H1 (cell line): ENCODE measurements around the gene VPS52. TPM values are rescaled to one million over a fixed set of nuclear protein-coding genes. Genes with fewer than 3 reads are reported as not detected.
A peak's percentile ranks its signal among the peaks of the same experiment; 100 is the strongest.

ENCODE experiments used
- CTCF ChIA-PET: fragments of 300-600 bp; sonication (Branson Sonifier 250); formaldehyde crosslinking; loops from one replicate; lab custom pipeline; 2021; ENCODE audit not compliant: partially characterized antibody; lab: Charles Lee
- POLR2A ChIA-PET: fragments of 300-600 bp; sonication (Branson Sonifier 250); formaldehyde crosslinking; loops from one replicate; lab custom pipeline; 2021; ENCODE audit warnings: inconsistent platforms; ENCODE audit not compliant: partially characterized antibody; lab: Charles Lee
- DNase-seq, 2 experiments: peaks; one replicate each; pipeline versions ENCODE4 v3.0.0 to v3.0.0-alpha.2; 2010 to 2022; ENCODE audit warnings: low spot score in 2 of 2, low read depth in 1 of 2, mixed read lengths in 1 of 2
- FAIRE-seq: peaks from 2 replicates; lab custom pipeline; 2011; peaks lifted over from hg19 to GRCh38; lab: Jason Lieb, UNC
- H2AFZ ChIP-seq: 2 replicates; pipeline ENCODE4 v1.8.1; 2012; ENCODE audit warnings: low read length, inconsistent platforms
- H2AK5ac ChIP-seq: 2 replicates; pipeline ENCODE4 v1.6.1; 2013; ENCODE audit warnings: low read depth, low read length
- H2BK120ac ChIP-seq: replicated peaks from 2 replicates; pipeline ENCODE3; 2013; ENCODE audit warnings: low read depth, low read length, inconsistent platforms
- H2BK12ac ChIP-seq: 2 replicates; pipeline ENCODE4 v1.6.1; 2013; ENCODE audit warnings: low read depth, low read length
- H2BK15ac ChIP-seq: 2 replicates; pipeline ENCODE4 v1.6.1; 2013; ENCODE audit warnings: low read length
- H2BK20ac ChIP-seq: 2 replicates; pipeline ENCODE4 v1.6.1; 2013; ENCODE audit warnings: low read length
- H2BK5ac ChIP-seq: 2 replicates; pipeline ENCODE4 v1.6.1; 2013; ENCODE audit warnings: low read depth, low read length
- H3K14ac ChIP-seq: 2 replicates; pipeline ENCODE4 v1.6.1; 2013; ENCODE audit warnings: inconsistent platforms; ENCODE audit not compliant: insufficient read length
- H3K18ac ChIP-seq: 2 replicates; pipeline ENCODE4 v1.6.1; 2013; ENCODE audit warnings: low read length; ENCODE audit errors: extremely low read depth
- H3K23ac ChIP-seq: 2 replicates; pipeline ENCODE4 v1.6.1; 2013; ENCODE audit warnings: inconsistent platforms; ENCODE audit not compliant: insufficient read length
- H3K23me2 ChIP-seq: 2 replicates; pipeline ENCODE4 v1.6.1; 2013; ENCODE audit warnings: low read depth, low read length
- H3K27ac ChIP-seq: 2 replicates; pipeline ENCODE4 v1.6.1; 2011; ENCODE audit warnings: low read depth, low read length, inconsistent platforms
- H3K27me3 ChIP-seq, 4 experiments: replicated peaks in 1 of 4; 1 replicate in 1 of 4; 2 replicates in 3 of 4; pipeline versions ENCODE4 v1.6.1 to v1.8.1; 2011 to 2013; ENCODE audit warnings: low read length in 3 of 4, mild to moderate bottlenecking in 3 of 4, inconsistent platforms in 2 of 4, mixed read lengths in 2 of 4, moderate library complexity in 1 of 4; ENCODE audit not compliant: control insufficient read depth in 3 of 4, insufficient read depth in 3 of 4; ENCODE audit errors: extremely low read depth in 1 of 4
- H3K36me3 ChIP-seq, 4 experiments: 2 replicates each; pipeline versions ENCODE4 v1.6.1 to v1.8.1; 2011 to 2013; ENCODE audit warnings: mild to moderate bottlenecking in 4 of 4, low read length in 3 of 4, moderate library complexity in 2 of 4, control low read depth in 1 of 4, inconsistent platforms in 1 of 4; ENCODE audit not compliant: insufficient read depth in 4 of 4, control insufficient read depth in 2 of 4
- H3K4ac ChIP-seq: replicated peaks from 2 replicates; pipeline ENCODE3; 2013; ENCODE audit warnings: low read length, low read depth, mixed read lengths, inconsistent platforms; ENCODE audit not compliant: insufficient read length
- H3K4me1 ChIP-seq, 4 experiments: replicated peaks in 1 of 4; 1 replicate in 1 of 4; 2 replicates in 3 of 4; pipeline versions ENCODE4 v1.6.1 to v1.8.1; 2011 to 2013; ENCODE audit warnings: low read length in 3 of 4, inconsistent platforms in 2 of 4, mixed read lengths in 1 of 4; ENCODE audit not compliant: insufficient read depth in 4 of 4, control insufficient read depth in 3 of 4
- H3K4me2 ChIP-seq, 2 experiments: 2 replicates each; pipeline versions ENCODE4 v1.6.1 to v1.8.1; 2011 to 2013; ENCODE audit warnings: low read depth in 2 of 2, low read length in 2 of 2, control low read depth in 1 of 2, inconsistent platforms in 1 of 2, mild to moderate bottlenecking in 1 of 2; ENCODE audit not compliant: insufficient read depth in 1 of 2
- H3K4me3 ChIP-seq, 4 experiments: fragments of 200-600, 300-600 bp in 1 of 4; sonication (generic), shearing (Covaris generic), sonication (Bioruptor Twin) in 1 of 4; 2 replicates each; pipeline versions ENCODE4 v1.5.1 to v1.8.1; 2011 to 2016; ENCODE audit warnings: low read length in 4 of 4, low read depth in 3 of 4, control low read depth in 2 of 4, inconsistent platforms in 2 of 4, mild to moderate bottlenecking in 2 of 4, mixed read lengths in 1 of 4, moderate library complexity in 1 of 4; ENCODE audit not compliant: insufficient read depth in 2 of 4; ENCODE audit errors: extremely low read depth in 1 of 4
- H3K56ac ChIP-seq: replicated peaks from 2 replicates; pipeline ENCODE3; 2013; ENCODE audit warnings: low read depth, mild to moderate bottlenecking, mixed read lengths, low read length, inconsistent platforms; ENCODE audit not compliant: insufficient read length
- H3K79me1 ChIP-seq: 2 replicates; pipeline ENCODE4 v1.6.1; 2013; ENCODE audit warnings: low read depth, low read length, control low read depth
- H3K79me2 ChIP-seq, 2 experiments: 2 replicates each; pipeline versions ENCODE4 v1.6.1 to v1.8.1; 2012 to 2013; ENCODE audit warnings: low read length in 2 of 2, mild to moderate bottlenecking in 2 of 2, inconsistent platforms in 1 of 2; ENCODE audit not compliant: insufficient read depth in 2 of 2, control insufficient read depth in 1 of 2
- H3K9ac ChIP-seq, 4 experiments: replicated peaks in 1 of 4; 1 replicate in 1 of 4; 2 replicates in 3 of 4; pipeline versions ENCODE4 v1.6.1 to v1.8.1; 2011 to 2013; ENCODE audit warnings: low read depth in 3 of 4, low read length in 3 of 4, control low read depth in 2 of 4, mild to moderate bottlenecking in 2 of 4, moderate library complexity in 2 of 4, inconsistent platforms in 1 of 4; ENCODE audit errors: extremely low read depth in 1 of 4
- H3K9me3 ChIP-seq, 2 experiments: 2 replicates each; pipeline versions ENCODE4 v1.6.1 to v1.8.1; 2012 to 2013; ENCODE audit warnings: mild to moderate bottlenecking in 2 of 2, moderate library complexity in 2 of 2, control low read depth in 1 of 2, inconsistent platforms in 1 of 2, low read depth in 1 of 2, low read length in 1 of 2, mixed read lengths in 1 of 2; ENCODE audit not compliant: insufficient read depth in 2 of 2
- H4K20me1 ChIP-seq, 2 experiments: replicated peaks in 1 of 2; 2 replicates each; pipeline versions ENCODE3 to v1.8.1; 2011 to 2013; ENCODE audit warnings: inconsistent platforms in 2 of 2, low read length in 2 of 2, mild to moderate bottlenecking in 1 of 2; ENCODE audit not compliant: insufficient read depth in 2 of 2, control insufficient read depth in 1 of 2
- H4K5ac ChIP-seq: 2 replicates; pipeline ENCODE4 v1.6.1; 2013; ENCODE audit warnings: low read length, low read depth, mixed read lengths, inconsistent platforms; ENCODE audit not compliant: insufficient read length
- H4K8ac ChIP-seq: 2 replicates; pipeline ENCODE4 v1.8.0; 2013; ENCODE audit warnings: mild to moderate bottlenecking, moderate library complexity, low read length, inconsistent platforms; ENCODE audit not compliant: insufficient read depth; ENCODE audit errors: extremely low read depth
- H4K91ac ChIP-seq: replicated peaks from 2 replicates; pipeline ENCODE3; 2013; ENCODE audit warnings: low read length, mixed read lengths, inconsistent platforms; ENCODE audit not compliant: insufficient read length
- ATF2 ChIP-seq: IDR thresholded peaks from 2 replicates; pipeline ENCODE4 v1.6.1; 2012; ENCODE audit warnings: low read length, inconsistent platforms
- CTCF ChIP-seq, 3 experiments: IDR thresholded peaks; 1 replicate in 2 of 3; 2 replicates in 1 of 3; pipeline versions ENCODE4 v1.5.1 to v1.6.1; 2011; ENCODE audit warnings: low read length in 3 of 3, mild to moderate bottlenecking in 3 of 3, inconsistent platforms in 2 of 3, low read depth in 1 of 3, moderate library complexity in 1 of 3; ENCODE audit not compliant: insufficient read depth in 1 of 3; ENCODE audit errors: control extremely low read depth in 1 of 3
- MAX ChIP-seq: IDR thresholded peaks from 2 replicates; pipeline ENCODE4 v1.6.1; 2012; ENCODE audit warnings: inconsistent platforms
- SIRT6 ChIP-seq: IDR thresholded peaks from one replicate; pipeline ENCODE4 v1.7.1; 2012; ENCODE audit warnings: low read length, inconsistent platforms
- SP4 ChIP-seq: IDR thresholded peaks from 2 replicates; pipeline ENCODE4 v1.6.1; 2012; ENCODE audit warnings: low read length, inconsistent platforms
- TAF1 ChIP-seq: IDR thresholded peaks from 2 replicates; pipeline ENCODE4 v1.6.1; 2011; ENCODE audit warnings: mild to moderate bottlenecking, low read depth, low read length
- WGBS, 2 experiments: shearing (Covaris generic) in 1 of 2; methylation state at CpG; one replicate each; pipeline versions ENCODE4 v1.1.6 to v1.1.7; 2013 to 2015; ENCODE audit warnings: low lambda C conversion rate in 2 of 2, mixed read lengths in 2 of 2, inconsistent platforms in 1 of 2, low coverage in 1 of 2, missing lambda C conversion rate in 1 of 2; ENCODE audit not compliant: insufficient replicate concordance in 2 of 2, insufficient coverage in 1 of 2, insufficient read length in 1 of 2; ENCODE audit errors: extremely low coverage in 1 of 2, missing lambda C conversion rate in 1 of 2; 5-methylcytosine and 5-hydroxymethylcytosine counted together
- polyA plus RNA-seq, 7 experiments: library from polyadenylated mRNA; depleted of rRNA in 3 of 7; stranded (reverse) in 5 of 7; unstranded in 2 of 7; fragments of >200 nt in 5 of 7; fragments of 200-250 nt in 2 of 7; gene quantifications; 1 replicate in 5 of 7; 2 replicates in 1 of 7; 4 replicates in 1 of 7; pipeline versions ENCODE4 v1.2.1 to v1.2.3, GENCODE V29; 2011 to 2013; ENCODE audit warnings: missing spikeins in 2 of 7, mixed read lengths in 2 of 7
- total RNA-seq: library from RNA; stranded (reverse); fragmentation: NEBNext Ultra II Directional; extraction: Animal tissue kit (Norgen Biotek cat#: 25700); gene quantifications from 2 replicates; pipeline ENCODE4 v1.2.1, GENCODE V29; 2021

Gene VPS52
- total and polyA plus RNA-seq, 2 of the 8 experiments (the other 6 are each of a cell fraction or from before 2014, with no cell fraction given) = 36.5 to 86.3 TPM

GRCh38 chr6:33312361-33313104, 40.9 kb upstream of the VPS52 start:
- Histone ChIP-seq H3K27ac (no peak overlapping the region; the same call in 1 of the 2 replicates), H2BK20ac (0 out of 2 replicates have a peak overlapping the region, but pooled peaks have one; percentile 72), H4K8ac (no peak overlapping the region), H3K56ac (no peak overlapping the region), H3K9me3 (no peaks in the 10 kb centered on the region), H3K14ac (no peak overlapping the region), H2AK5ac (no peak overlapping the region), H3K18ac (peak overlapping the region; percentile 71; the same call in 1 of the 2 replicates), H3K79me2 (no peaks in the 10 kb centered on the region), H3K79me1 (no peaks in the 10 kb centered on the region), H3K36me3 (no peaks in the 10 kb centered on the region), H3K23ac (no peak overlapping the region), H4K20me1 (no peaks in the 10 kb centered on the region), H3K27me3 (no peaks in the 10 kb centered on the region), H4K5ac (no peak overlapping the region), H2BK12ac (no peak overlapping the region), H2BK15ac (no peak overlapping the region), H3K23me2 (peaks cover 26% of the 10 kb centered on the region), H3K4me2 (peak overlapping the region; percentile 93 to 95), H3K4me3 (peak overlapping the region; percentile 84 to 89 (median 88)), H3K9ac (peak overlapping the region in 3 of 4 experiments; percentile 13 to 74 (median 28); a peak in 1 of 7 replicates), H2BK120ac (no peak overlapping the region), H2AFZ (peak overlapping the region; percentile 49; the same call in 1 of the 2 replicates), H3K4ac (no peak overlapping the region), H2BK5ac (no peak overlapping the region), H3K4me1 (peaks cover 0 to 15% (median 11%) of the 10 kb centered on the region in 4 experiments; a peak in 5 of 7 replicates), H4K91ac (no peak overlapping the region)
- FAIRE-seq (no peak), DNase-seq (peak in 1 of 2 experiments; percentile 76)
- ChIA-PET CTCF (interaction anchor here (0.7 to 2.4 kb wide), 11 partner anchors 11 to 115 kb away, joined by 3 to 17 read pairs (median 6); partner anchors contain the start of genes B3GALT4, RGL2, RPS18 and VPS52), POLR2A (interaction anchor here (0.6 to 6.3 kb wide), 15 partner anchors 13 to 1497 kb away, joined by 3 to 37 read pairs (median 4); partner anchors contain the start of genes B3GALT4, PFDN6, RGL2 and RPS18)
- 2% methylated on average over 28 of the region's 29 CpGs; no CpG with 5 or more reads in 1 of the 2 experiments for WGBS, 2 experiments
- TF ChIP-seq ATF2 (no peak), SIRT6 (no peak), SP4 (0 out of 2 replicates have a peak, but pooled peaks have one; percentile 81), MAX (0 out of 2 replicates have a peak, but pooled peaks have one; percentile 39), CTCF (IDR thresholded peaks at IDR 0.05; ENCODE audit: control extremely low read depth in 1 of 3, insufficient read depth in 1 of 3, low read depth in 1 of 3, low read length in 3 of 3) (peak in 1 of 3 experiments; percentile 11; a peak in 1 of 4 replicates), TAF1 (peak; percentile 54; the same call in 1 of the 2 replicates)
